GM19035 (cell line): Measurements from ENCODE around the gene FNDC10.

ENCODE experiments used
- ATAC-seq: cut with Tn5 transposase; IDR thresholded peaks from one replicate; pipeline ENCODE4 v1.9.1; 2021; ENCODE audit not compliant: unreplicated experiment

Gene FNDC10

DNA sequence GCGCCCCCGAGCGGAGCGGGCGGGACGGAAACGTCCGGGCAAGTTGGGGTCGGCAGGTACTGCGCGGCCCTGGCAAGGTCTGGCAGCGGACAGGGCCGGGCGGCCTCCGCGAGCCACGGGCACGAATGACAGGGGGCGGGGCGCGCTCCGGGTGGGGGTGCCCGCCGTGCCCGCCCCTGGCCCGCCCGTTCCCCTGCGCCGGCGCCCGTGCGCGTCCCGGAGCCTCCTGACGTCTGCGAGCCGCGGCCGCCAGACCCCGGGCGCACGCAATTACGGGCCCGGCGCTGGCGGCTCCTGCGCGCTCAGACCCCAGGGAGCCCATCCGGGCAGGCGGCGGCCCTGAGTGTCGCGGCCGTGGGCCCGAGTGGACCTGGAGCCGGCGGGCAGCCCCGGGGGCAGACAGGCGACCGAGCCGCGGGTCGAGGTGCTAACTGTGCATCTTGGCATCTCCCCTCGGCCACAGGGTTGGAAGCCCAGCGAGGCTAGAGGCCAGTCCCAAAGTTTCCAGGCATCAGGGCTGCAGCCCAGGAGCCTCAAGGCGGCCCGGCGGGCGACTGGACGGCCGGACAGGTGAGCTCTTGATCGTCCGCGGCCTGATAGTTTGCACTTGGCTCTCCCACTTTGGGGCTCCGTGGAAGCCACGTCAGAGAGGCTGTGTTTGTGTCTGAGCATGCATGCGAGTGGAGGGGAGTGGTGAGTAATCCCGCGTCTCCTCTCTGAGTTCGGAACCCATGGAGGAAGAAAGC lies 16.3 kb upstream of the FNDC10 start:
- ATAC-seq = peak; percentile 30

DNA sequence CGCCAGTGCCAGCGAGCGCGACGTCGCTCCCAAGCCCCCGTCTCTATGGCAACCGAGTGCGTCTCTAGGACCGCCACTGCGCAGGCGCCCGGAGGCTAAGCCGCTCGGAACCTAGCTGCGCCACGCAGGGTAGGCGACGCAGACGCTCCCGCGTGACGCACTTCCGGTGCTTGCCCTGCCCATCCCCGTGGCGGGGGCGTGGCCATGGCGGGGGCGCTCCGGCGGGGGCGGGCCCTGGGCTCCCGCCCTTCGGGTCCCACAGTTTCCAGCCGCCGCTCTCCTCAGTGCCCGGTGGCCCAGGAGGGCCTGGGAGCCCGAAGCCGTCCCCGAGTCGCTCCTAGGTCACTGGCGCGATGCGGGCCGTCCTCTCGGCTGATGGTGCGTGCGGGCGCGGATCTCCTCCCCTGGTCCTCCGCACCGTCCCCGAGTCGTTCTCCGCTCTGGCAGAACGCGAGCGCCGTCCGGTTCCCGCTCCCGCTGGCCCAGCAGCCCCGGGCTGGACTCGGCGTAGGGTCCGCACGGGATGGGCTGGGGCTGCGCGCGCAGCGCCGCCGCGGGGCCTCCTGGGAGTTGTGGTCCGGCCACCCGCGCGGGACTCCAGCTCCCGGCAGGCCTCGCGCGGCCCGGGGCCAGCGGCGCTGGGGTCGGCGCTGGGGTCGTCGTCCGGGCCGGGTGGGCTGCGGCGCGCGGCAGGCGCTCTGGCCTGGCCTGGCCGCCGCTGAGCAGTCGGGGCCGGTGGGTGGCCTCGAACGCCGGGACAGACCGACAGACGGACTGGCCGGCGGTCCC lies 15.5 kb upstream of the FNDC10 start, which contains the start of gene MIB2:
TSS of gene MIB2 (plus strand) at position 245 of the 789 bp plus-strand sequence. CDS start 7,953 bp downstream, outside the sequence.
- peak; percentile 79 for ATAC-seq

DNA sequence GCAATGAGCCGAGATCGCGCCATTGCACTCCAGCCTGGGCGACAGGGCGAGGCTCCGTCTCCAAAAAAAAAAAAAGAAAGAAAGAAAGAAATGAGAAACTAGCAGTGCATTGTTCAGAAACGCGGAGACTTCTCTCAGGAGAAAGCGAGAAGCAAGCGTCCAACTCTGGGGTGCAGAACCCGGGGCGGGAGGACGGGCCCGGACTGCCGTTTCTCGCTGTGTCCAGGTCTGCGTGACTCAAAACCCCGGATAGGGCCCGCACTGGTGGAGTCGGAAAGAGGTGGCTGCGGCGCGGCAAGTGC lies 15.0 kb upstream of the FNDC10 start:
- ATAC-seq = no peak

DNA sequence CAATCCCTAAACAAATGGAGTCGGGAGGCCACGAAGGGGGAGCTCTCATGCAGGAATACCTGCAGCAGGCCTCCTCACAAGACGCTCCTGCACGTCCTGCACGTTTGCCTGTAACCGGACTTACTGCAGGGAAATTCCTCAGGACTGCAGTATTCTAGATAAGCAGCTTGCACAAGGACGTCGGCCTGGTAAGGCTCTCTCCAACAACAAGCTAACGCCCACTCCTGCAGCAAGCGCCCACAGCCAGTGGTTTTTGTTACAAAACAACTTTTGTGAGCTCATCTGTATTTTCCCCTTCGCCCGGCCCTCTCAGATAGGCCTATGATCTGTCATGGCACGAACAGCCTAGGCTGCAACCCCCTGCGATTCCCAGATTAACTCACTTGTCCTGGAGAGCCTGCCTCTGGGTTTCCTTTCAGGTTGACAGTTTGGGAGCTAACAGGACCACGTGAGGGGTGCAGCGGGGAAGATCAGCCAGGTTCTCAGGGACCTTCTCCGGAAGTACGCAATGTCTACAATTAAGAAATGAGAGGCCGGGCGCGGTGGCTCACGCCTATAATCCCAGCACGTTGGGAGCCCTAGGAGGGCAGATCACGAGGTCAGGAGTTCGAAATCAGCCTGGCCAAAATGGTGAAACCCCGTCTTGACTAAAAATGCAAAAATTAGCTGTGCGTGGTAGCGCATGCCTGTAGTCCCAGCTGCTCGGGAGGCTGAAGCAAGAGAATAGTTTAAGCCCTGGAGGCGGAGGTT lies 14.4 kb upstream of the FNDC10 start:
- no peak for ATAC-seq

- ATAC-seq = no peak
Measured at GRCh38 chr1:1613509-1614082, 13.7 kb upstream of the FNDC10 start.

DNA sequence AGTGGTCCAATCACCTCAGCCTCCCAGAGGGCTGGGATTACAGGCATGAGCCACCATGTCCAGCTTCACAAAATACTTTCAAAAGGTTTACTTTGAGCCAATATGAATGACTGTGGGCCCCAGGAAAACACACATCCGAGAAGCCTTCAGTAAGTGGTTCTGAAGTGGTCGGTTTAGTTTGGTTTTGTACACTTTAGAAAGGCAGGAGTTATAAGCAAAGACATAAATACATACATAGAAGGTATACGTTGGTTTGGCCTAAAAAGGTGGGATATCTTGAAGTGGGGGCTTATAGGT lies 12.1 kb upstream of the FNDC10 start:
- no peak for ATAC-seq

GRCh38 chr1:1610796-1611195 lies 10.9 kb upstream of the FNDC10 start:
- ATAC-seq = no peak

DNA sequence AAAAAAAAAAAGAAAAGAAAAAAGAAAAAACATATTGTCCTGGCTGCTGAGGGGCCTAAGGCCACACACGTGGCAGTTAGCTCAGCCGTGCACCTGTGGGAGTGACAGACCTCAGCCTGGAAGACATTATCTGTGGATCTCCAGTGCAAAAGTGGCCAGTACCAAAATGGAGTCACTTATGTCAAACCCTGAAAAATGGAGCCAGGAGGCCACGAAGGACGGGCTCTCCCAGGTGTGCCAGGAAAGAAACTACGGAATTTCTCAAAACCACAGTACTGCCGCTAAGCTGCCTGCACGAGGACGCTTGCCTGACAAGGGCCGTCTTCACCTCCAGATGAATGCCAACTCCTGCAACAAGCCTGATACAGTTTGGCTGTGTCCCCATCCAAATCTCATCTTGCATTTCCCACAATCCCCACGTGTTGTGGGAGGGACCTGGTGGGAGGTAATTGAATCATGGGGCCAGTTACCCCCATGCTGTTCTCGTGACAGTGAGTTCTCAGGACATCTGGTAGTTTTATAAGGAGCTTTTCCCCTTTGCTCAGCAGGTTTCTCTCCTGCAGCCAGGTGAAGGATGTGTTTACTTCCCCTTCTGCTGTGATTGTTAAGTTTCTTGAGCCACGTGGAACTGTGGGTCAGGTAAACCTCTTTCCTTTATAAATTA lies 10.0 kb upstream of the FNDC10 start:
- ATAC-seq = no peak

GRCh38 chr1:1606232-1606631 lies 6.3 kb upstream of the FNDC10 start:
- ATAC-seq = no peak

DNA sequence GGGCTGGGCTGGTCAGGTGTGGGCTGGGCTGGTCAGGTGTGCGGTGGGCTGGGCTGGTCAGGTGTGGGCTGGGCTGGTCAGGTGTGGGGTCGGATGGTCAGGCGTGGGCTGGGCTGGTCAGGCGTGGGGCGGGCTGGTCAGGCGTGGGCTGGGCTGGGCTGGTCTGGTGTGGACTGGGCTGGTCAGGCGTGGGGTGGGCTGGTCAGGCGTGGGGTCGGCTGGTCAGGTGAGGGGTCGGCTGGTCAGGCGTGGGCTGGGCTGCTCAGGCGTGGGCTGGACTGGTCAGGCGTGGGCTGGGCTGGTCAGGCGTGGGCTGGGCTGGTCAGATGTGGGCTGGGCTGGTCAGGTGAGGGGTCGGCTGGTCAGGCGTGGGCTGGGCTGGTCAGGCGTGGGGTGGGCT lies 5.8 kb upstream of the FNDC10 start:
- ATAC-seq = no peak

DNA sequence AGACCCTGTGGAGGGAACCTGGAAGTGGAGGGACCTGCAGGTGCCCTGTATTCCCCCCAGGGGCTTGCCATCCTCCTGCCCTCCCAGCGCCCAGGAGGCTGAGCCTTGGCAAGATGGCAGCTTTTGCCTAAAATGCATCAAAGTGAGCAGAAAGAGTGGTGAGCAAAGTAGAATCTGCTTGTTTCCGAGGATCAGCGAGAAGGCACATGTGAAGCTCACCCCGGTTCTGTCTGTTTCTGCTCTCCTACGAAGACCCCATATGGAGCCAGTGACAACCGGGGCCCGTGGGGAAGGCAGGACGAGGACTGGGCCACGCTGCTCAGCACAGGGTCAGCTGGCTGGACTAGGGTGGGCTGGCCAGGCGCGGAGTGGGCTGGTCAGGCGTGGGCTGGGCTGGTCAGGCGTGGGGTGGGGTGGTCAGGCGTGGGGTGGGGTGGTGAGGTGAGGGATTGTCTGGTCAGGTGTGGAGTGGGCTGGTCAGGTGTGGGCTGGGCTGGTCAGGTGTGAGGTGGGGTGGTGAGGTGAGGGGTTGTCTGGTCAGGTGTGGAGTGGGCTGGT lies 5.2 kb upstream of the FNDC10 start:
- no peak for ATAC-seq

DNA sequence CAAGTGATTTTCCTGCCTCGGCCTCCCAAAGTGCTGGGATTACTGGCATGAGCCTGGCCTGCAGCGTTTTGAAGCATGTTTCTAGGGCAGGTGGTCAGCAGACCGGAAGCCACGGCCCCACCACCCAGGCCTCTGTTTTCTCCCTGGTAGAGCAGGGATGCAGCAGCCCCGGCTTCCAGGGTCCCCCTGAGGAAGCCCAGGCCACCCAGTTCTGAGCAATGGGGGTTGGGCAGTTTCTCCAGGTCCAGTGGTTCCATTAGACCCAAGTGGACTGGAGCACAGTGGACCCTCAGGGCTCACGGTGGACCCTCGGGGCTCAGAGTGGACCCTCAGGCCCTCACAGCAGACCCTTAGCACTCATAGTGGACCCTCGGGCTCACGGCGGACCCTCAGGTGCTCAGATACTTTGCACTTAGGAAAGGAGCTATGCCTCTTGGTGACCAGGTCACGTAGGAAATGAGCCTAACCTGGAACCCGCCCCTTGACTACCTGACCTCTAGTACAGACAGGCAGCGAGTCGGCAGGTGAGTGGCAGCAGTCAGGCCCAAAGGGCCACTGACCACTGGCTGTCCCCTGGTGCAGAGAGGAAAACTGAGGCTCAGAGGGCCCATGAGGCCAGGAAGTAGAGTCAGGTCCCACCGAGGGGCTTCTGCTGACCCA lies 4.6 kb upstream of the FNDC10 start:
- ATAC-seq = no peak

DNA sequence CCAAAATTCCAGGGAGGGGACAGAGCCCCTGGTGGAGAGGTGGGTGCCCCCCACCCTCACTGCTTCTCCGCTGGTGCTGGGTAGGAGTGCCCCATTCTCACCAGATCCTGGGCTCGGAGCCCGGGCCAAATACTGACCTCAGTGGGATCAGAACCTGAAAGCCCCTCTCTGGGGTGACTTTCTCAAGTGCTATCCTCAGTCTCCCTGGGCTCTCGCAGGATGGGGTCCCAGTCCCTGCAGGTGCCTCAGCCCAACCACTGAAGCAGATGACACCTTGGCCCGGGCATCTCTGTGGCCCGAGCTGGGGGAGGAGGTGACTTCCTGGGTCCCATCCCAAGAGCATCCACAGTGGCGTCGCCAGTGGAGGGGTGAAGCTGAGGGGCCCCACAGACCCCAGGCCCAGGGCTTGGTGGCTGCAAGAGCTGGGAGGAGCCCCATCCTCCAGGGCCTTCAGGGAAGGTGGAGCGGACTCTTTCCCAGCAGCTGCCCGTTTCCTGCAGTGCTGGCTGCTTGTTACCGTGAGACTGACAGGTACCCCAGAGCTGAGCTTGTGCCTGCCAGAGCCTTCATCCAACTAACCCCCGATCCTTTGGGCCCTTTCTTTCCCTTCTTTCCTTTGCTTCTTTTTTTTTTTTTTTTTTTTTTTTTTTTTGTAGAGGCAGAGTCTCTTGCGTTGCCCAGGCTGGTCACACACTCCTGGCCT lies 3.9 kb upstream of the FNDC10 start:
- no peak for ATAC-seq

GRCh38 chr1:1602968-1603506 lies 3.1 kb upstream of the FNDC10 start:
- ATAC-seq = no peak

GRCh38 chr1:1602304-1602967 lies 2.5 kb upstream of the FNDC10 start:
- no peak for ATAC-seq

DNA sequence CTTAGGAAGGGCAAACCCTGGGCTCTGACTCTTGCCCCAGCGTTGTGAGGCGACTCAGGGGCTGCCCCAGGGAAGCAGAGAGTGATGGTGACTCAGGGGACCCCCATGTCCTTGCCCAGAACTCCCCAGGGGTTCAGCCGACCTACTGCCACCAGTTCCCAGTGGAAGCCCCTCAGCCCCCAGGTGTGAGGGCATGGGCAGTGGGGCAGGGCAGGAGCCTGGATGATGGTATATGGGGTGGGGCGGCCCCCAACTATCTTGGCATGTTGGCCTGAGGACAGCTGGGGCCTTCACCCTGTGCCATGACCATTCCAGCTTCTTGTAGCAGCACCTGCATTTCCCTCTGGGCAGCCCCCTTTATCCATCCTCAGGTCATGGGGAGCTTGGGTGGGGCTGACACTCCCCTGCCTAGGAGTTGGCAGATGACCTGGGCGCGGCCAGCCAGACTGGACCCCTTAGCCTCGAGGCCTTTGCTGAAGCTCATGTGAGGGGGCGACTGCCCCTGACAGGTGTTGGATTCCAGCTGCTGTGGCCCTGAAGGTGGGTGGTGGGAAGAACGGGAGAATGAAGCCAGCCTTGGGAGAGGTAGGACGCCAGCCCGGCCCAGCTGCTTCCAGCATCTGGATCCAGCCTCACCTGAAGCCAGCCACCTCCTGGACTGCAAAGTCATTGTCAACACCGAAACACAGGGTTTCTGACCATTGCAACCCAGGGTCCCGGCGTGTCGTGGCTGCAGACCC lies 1.8 kb upstream of the FNDC10 start:
- no peak for ATAC-seq

- ATAC-seq = no peak
Measured at GRCh38 chr1:1600861-1601563, 1.1 kb upstream of the FNDC10 start.
